HCT116 (cell line): ENCODE measurements around the gene ASB12. TPM values are rescaled to one million over a fixed set of nuclear protein-coding genes. Genes with fewer than 3 reads are reported as not detected.

Experiments used
- ATAC-seq: fragments of 200-7000 bp; cut with Tn5 transposase; 2 replicates; pipeline ENCODE4 v1.9.1; 2020; ENCODE audit warnings: mild to moderate bottlenecking, moderate library complexity
- BruUV-seq: library from RNA; stranded (reverse); fragments of 400-500 nt; replicated peaks from 2 replicates; lab custom pipeline; 2021; lab: Mats Ljungman, UMichigan
- CTCF ChIA-PET: fragments of 300-600 bp; sonication (Branson Sonifier 250); formaldehyde crosslinking; loops from one replicate; lab custom pipeline; 2021; ENCODE audit warnings: antibody characterized with exemption; lab: Charles Lee
- POLR2A ChIA-PET: fragments of 300-600, 350-600 bp; sonication (Branson Sonifier 250); formaldehyde crosslinking; loops from one replicate; lab custom pipeline; 2021; ENCODE audit warnings: antibody characterized with exemption; lab: Charles Lee
- RAD21 ChIA-PET, 2 experiments: fragments of 300-600 bp; sonication (Branson Sonifier 250); formaldehyde crosslinking; loops; one replicate each; lab custom pipeline; 2023; ENCODE audit warnings: low total read pairs in 2 of 2; ENCODE audit not compliant: uncharacterized antibody in 2 of 2, unreplicated experiment in 2 of 2, low non-redundant PET in 1 of 2; lab: Charles Lee
- DNase-seq: peaks from one replicate; pipeline ENCODE4 v3.0.0-alpha.2; 2010; ENCODE audit warnings: low read depth, low spot score
- H2AFZ ChIP-seq: fragments of 200-600 bp; shearing (Covaris generic), sonication (generic); 2 replicates; pipeline ENCODE4 v1.6.1; 2017; ENCODE audit warnings: low read depth, mixed run types, mixed read lengths, antibody characterized with exemption, low read length; ENCODE audit not compliant: poor library complexity, severe bottlenecking
- H3K27ac ChIP-seq: 2 replicates; pipeline ENCODE4 v1.5.1; 2012; ENCODE audit warnings: low read depth, low read length
- H3K27me3 ChIP-seq: fragments of 200-600 bp; sonication (generic); 2 replicates; pipeline ENCODE4 v1.6.1; 2016; ENCODE audit warnings: mixed run types, low read length, mixed read lengths; ENCODE audit not compliant: insufficient read depth
- H3K36me3 ChIP-seq, 2 experiments: fragments of 200-500 bp in 1 of 2; fragments of 200-600 bp in 1 of 2; sonication (Bioruptor generic) in 1 of 2; sonication (generic) in 1 of 2; 2 replicates each; pipeline versions ENCODE4 v1.5.1 to v1.6.1; 2014 to 2016; ENCODE audit warnings: low read length in 2 of 2, inconsistent platforms in 1 of 2, mixed read lengths in 1 of 2, mixed run types in 1 of 2; ENCODE audit not compliant: insufficient read depth in 2 of 2, control insufficient read depth in 1 of 2
- H3K4me1 ChIP-seq, 2 experiments: fragments of 200-600 bp in 1 of 2; sonication (generic) in 1 of 2; 2 replicates each; pipeline versions ENCODE4 v1.5.1 to v1.6.1; 2012 to 2017; ENCODE audit warnings: low read length in 2 of 2, inconsistent platforms in 1 of 2, mild to moderate bottlenecking in 1 of 2, mixed read lengths in 1 of 2, mixed run types in 1 of 2, moderate library complexity in 1 of 2; ENCODE audit not compliant: insufficient read depth in 2 of 2, control insufficient read depth in 1 of 2
- H3K4me2 ChIP-seq: fragments of 200-600 bp; sonication (generic); 2 replicates; pipeline ENCODE4 v1.6.1; 2017; ENCODE audit warnings: mixed run types, low read length, mixed read lengths
- H3K4me3 ChIP-seq, 2 experiments: fragments of 200-600 bp in 1 of 2; sonication (generic) in 1 of 2; replicated peaks in 1 of 2; 2 replicates each; pipeline ENCODE4 v1.5.1; 2011 to 2016; ENCODE audit warnings: low read length in 2 of 2, control low read depth in 1 of 2, low read depth in 1 of 2, mild to moderate bottlenecking in 1 of 2, mixed read lengths in 1 of 2, mixed run types in 1 of 2
- H3K79me2 ChIP-seq: fragments of 200-600 bp; sonication (generic); 2 replicates; pipeline ENCODE4 v1.6.1; 2017; ENCODE audit warnings: mild to moderate bottlenecking, mixed run types, low read length, moderate library complexity, mixed read lengths; ENCODE audit not compliant: insufficient read depth
- H3K9ac ChIP-seq: fragments of 200-600 bp; sonication (generic); 2 replicates; pipeline ENCODE4 v1.6.1; 2016; ENCODE audit warnings: low read length, mixed read lengths
- H3K9me2 ChIP-seq: fragments of 200-600 bp; sonication (generic), shearing (Covaris generic); 2 replicates; pipeline ENCODE4 v1.6.1; 2017; ENCODE audit warnings: mixed run types, mild to moderate bottlenecking, moderate library complexity; ENCODE audit not compliant: insufficient read depth
- H3K9me3 ChIP-seq, 2 experiments: fragments of 200-500 bp in 1 of 2; fragments of 200-600 bp in 1 of 2; sonication (Bioruptor generic) in 1 of 2; sonication (generic) in 1 of 2; 2 replicates each; pipeline ENCODE4 v1.6.1; 2014 to 2017; ENCODE audit warnings: low read length in 2 of 2, mixed read lengths in 2 of 2, inconsistent platforms in 1 of 2, low read depth in 1 of 2, mild to moderate bottlenecking in 1 of 2, mixed run types in 1 of 2, moderate library complexity in 1 of 2; ENCODE audit not compliant: control insufficient read depth in 1 of 2, insufficient read depth in 1 of 2
- H4K20me1 ChIP-seq: fragments of 200-600 bp; sonication (generic), shearing (Covaris generic); 2 replicates; pipeline ENCODE4 v1.6.1; 2017; ENCODE audit warnings: mixed run types, mild to moderate bottlenecking, moderate library complexity; ENCODE audit not compliant: insufficient read depth
- EGR1 ChIP-seq: IDR thresholded peaks from 2 replicates; pipeline ENCODE4 v1.6.1; 2012; ENCODE audit warnings: low read depth
- ELF1 ChIP-seq: IDR thresholded peaks from 2 replicates; pipeline ENCODE4 v1.6.1; 2012; ENCODE audit warnings: low read depth, borderline replicate concordance
- RAD21 ChIP-seq: IDR thresholded peaks from 2 replicates; pipeline ENCODE4 v1.6.1; 2012; ENCODE audit warnings: low read depth, mild to moderate bottlenecking
- SRF ChIP-seq: IDR thresholded peaks from 2 replicates; pipeline ENCODE4 v1.6.1; 2012; ENCODE audit warnings: low read depth
- TCF7L2 ChIP-seq: IDR thresholded peaks from 2 replicates; pipeline ENCODE4 v1.7.0; 2011; ENCODE audit warnings: borderline replicate concordance, inconsistent platforms; ENCODE audit not compliant: insufficient read depth, insufficient read length; ENCODE audit errors: extremely low read depth
- ZFX ChIP-seq: fragments of 450-650 bp; IDR thresholded peaks from 2 replicates; pipeline ENCODE4 v1.6.1; 2017
- ZNF274 ChIP-seq: fragments of 200-500 bp; sonication (Bioruptor generic); IDR thresholded peaks from 2 replicates; pipeline ENCODE4 v1.6.1; 2014; ENCODE audit warnings: mild to moderate bottlenecking, low read depth, low read length, inconsistent platforms
- intact Hi-C: fragments of 100-400 bp; cut with micrococcal nuclease; formaldehyde crosslinking; loops from 2 replicates; pipeline ENCODE4 v1.10.0; 2022
- total RNA-seq: library from RNA; stranded (reverse); gene quantifications from one replicate; pipeline ENCODE4 v1.2.1, GENCODE V29; 2021; ENCODE audit not compliant: unreplicated experiment
- TF ChIP-seq, protein P1 (sequence below), 3 experiments: fragments of 200-600 bp in 1 of 3; sonication (generic) in 1 of 3; IDR thresholded peaks in 2 of 3; conservative IDR thresholded peaks in 1 of 3; 2 replicates each; pipeline ENCODE4 v1.5.1; 2012 to 2017; ENCODE audit warnings: low read depth in 2 of 3, low read length in 2 of 3, antibody characterized with exemption in 1 of 3, borderline replicate concordance in 1 of 3, control low read depth in 1 of 3, mild to moderate bottlenecking in 1 of 3, mixed read lengths in 1 of 3, mixed run types in 1 of 3, moderate library complexity in 1 of 3; ENCODE audit not compliant: insufficient read depth in 1 of 3
- TF ChIP-seq, protein P2 (sequence below): IDR thresholded peaks from 2 replicates; pipeline ENCODE4 v1.6.1; 2012
- TF ChIP-seq, protein P3 (sequence below): IDR thresholded peaks from 2 replicates; pipeline ENCODE4 v1.6.1; 2012
- TF ChIP-seq, protein P4 (sequence below): IDR thresholded peaks from 2 replicates; pipeline ENCODE4 v1.6.1; 2011; ENCODE audit warnings: mild to moderate bottlenecking, low read length, moderate library complexity; ENCODE audit not compliant: insufficient replicate concordance; ENCODE audit errors: extremely low read depth

ASB12 gene
- total RNA-seq, 1 experiment from 2014 or later = not detected

DNA sequence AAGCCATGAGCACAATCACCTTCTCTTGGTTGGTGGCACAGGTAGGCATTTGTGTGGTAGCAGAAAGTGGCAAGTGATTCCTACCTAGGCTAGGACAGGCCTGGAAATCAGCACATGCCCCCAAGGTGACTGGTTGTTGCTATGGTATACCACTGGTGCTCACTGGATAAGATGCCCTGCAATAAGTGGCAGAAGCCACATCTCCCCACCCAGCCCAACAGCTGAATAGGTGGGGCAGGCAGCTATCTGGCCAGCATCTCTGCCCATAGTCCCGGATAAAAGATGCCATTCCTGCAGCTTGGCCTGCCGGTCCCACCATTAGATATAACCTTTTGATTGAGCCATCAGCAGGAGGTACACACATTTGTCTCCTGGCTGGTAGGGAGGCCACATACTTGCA, 46.0 kb downstream of the ASB12 start:
- no peak overlapping the region for H3K4me2 ChIP-seq
- no peak overlapping the region for H3K9ac ChIP-seq
- no peaks in the 10 kb centered on the region for H3K4me1 ChIP-seq
- no peak overlapping the region for H2AFZ ChIP-seq
- ChIA-PET POLR2A (no interaction called here), RAD21 (no interaction called here), CTCF (no interaction called here)
- no peak for ATAC-seq
- H3K9me3 ChIP-seq = no peaks in the 10 kb centered on the region
- no peaks in the 10 kb centered on the region for H3K79me2 ChIP-seq
- no peaks in the 10 kb centered on the region for H3K36me3 ChIP-seq
- H3K4me3 ChIP-seq = no peak overlapping the region
- no TSS peak for BruUV-seq
- TF ChIP-seq, protein P1, sequence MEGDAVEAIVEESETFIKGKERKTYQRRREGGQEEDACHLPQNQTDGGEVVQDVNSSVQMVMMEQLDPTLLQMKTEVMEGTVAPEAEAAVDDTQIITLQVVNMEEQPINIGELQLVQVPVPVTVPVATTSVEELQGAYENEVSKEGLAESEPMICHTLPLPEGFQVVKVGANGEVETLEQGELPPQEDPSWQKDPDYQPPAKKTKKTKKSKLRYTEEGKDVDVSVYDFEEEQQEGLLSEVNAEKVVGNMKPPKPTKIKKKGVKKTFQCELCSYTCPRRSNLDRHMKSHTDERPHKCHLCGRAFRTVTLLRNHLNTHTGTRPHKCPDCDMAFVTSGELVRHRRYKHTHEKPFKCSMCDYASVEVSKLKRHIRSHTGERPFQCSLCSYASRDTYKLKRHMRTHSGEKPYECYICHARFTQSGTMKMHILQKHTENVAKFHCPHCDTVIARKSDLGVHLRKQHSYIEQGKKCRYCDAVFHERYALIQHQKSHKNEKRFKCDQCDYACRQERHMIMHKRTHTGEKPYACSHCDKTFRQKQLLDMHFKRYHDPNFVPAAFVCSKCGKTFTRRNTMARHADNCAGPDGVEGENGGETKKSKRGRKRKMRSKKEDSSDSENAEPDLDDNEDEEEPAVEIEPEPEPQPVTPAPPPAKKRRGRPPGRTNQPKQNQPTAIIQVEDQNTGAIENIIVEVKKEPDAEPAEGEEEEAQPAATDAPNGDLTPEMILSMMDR (IDR thresholded peaks at IDR 0.05 in 2 of 3, conservative IDR thresholded peaks at IDR 0.05 in 1 of 3; ENCODE audit: borderline replicate concordance in 1 of 3, insufficient read depth in 1 of 3, low read depth in 2 of 3, low read length in 2 of 3) = no peak
- TF ChIP-seq ZFX (no peak), RAD21 (no peak), SRF (no peak)
- TF ChIP-seq, protein P2, sequence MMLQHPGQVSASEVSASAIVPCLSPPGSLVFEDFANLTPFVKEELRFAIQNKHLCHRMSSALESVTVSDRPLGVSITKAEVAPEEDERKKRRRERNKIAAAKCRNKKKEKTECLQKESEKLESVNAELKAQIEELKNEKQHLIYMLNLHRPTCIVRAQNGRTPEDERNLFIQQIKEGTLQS = no peak
- H3K27me3 ChIP-seq = no peaks in the 10 kb centered on the region
- DNase-seq = no peak
- H3K27ac ChIP-seq = no peak overlapping the region
- no peaks in the 10 kb centered on the region for H4K20me1 ChIP-seq
- intact Hi-C loops = no loop called here
- H3K9me2 ChIP-seq = no peaks in the 10 kb centered on the region

DNA sequence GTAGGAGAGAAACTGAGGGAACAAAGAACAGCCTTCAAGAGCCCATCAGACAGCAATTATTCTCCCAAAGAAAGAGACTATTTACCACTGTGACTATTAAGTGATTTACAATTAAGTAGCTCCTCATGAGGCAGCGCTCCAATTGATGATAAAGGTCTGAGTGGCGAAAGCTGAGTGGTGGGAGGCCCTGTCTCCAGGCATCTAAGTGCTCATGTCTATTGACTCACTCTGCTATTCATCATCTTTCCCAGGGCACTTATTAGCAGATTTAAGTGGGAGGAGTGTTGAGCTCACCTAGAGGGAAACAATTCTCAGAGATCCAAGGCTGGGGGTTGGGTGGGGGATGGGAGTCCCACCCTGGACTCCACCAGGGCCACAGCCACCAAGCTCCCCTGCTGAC, 48.2 kb downstream of the ASB12 start:
- H3K79me2 ChIP-seq = no peaks in the 10 kb centered on the region
- no peak for TF ChIP-seq EGR1
- TF ChIP-seq, protein P3, sequence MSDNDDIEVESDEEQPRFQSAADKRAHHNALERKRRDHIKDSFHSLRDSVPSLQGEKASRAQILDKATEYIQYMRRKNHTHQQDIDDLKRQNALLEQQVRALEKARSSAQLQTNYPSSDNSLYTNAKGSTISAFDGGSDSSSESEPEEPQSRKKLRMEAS = no peak
- TF ChIP-seq, protein P4, sequence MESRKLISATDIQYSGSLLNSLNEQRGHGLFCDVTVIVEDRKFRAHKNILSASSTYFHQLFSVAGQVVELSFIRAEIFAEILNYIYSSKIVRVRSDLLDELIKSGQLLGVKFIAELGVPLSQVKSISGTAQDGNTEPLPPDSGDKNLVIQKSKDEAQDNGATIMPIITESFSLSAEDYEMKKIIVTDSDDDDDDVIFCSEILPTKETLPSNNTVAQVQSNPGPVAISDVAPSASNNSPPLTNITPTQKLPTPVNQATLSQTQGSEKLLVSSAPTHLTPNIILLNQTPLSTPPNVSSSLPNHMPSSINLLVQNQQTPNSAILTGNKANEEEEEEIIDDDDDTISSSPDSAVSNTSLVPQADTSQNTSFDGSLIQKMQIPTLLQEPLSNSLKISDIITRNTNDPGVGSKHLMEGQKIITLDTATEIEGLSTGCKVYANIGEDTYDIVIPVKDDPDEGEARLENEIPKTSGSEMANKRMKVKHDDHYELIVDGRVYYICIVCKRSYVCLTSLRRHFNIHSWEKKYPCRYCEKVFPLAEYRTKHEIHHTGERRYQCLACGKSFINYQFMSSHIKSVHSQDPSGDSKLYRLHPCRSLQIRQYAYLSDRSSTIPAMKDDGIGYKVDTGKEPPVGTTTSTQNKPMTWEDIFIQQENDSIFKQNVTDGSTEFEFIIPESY = no peak
- no peak for TF ChIP-seq ZNF274
- no peak for TF ChIP-seq ZFX
- no peak for TF ChIP-seq TCF7L2
- no peak for TF ChIP-seq ELF1
- TF ChIP-seq RAD21 = no peak
- RAD21 ChIA-PET = no interaction called here
- CTCF ChIA-PET = no interaction called here
- no peaks in the 10 kb centered on the region for H3K27me3 ChIP-seq
- H3K9me3 ChIP-seq = no peaks in the 10 kb centered on the region
- no peak overlapping the region for H3K4me2 ChIP-seq
- POLR2A ChIA-PET = no interaction called here
- H3K9me2 ChIP-seq = no peaks in the 10 kb centered on the region
- no peak overlapping the region for H3K9ac ChIP-seq
- no peak overlapping the region for H3K27ac ChIP-seq
- no peak overlapping the region for H2AFZ ChIP-seq
- H3K4me3 ChIP-seq = no peak overlapping the region
- no peak for DNase-seq
- intact Hi-C loops = no loop called here
- H4K20me1 ChIP-seq = no peaks in the 10 kb centered on the region
- H3K36me3 ChIP-seq = no peaks in the 10 kb centered on the region
- ATAC-seq = no peak
- BruUV-seq = no TSS peak
- H3K4me1 ChIP-seq = no peaks in the 10 kb centered on the region
